GM12872 (cell line): ENCODE data around the gene KCNH6.

Experiments
- CTCF ChIP-seq: IDR thresholded peaks from 3 replicates; pipeline ENCODE4 v1.5.1; 2011; ENCODE audit warnings: low read depth, mild to moderate bottlenecking, low read length, moderate library complexity; ENCODE audit not compliant: insufficient read depth

KCNH6 gene

GRCh38 chr17:63523253-63523855, at the start of gene KCNH6:
KCNH6 (plus strand) TSS chr17:63523358; CDS start chr17:63523414, 56 bp downstream.
- TF ChIP-seq CTCF = no peak

- no peak for TF ChIP-seq CTCF
Observed at GRCh38 chr17:63474174-63474573, 49.0 kb upstream of the KCNH6 start.

GRCh38 chr17:63474586-63475460, 48.3 kb upstream of the KCNH6 start:
- no peak for TF ChIP-seq CTCF

- no peak for TF ChIP-seq CTCF
Observed at GRCh38 chr17:63475491-63476412, 47.4 kb upstream of the KCNH6 start.

GRCh38 chr17:63476459-63476853, 46.7 kb upstream of the KCNH6 start:
- no peak for TF ChIP-seq CTCF

GRCh38 chr17:63476854-63477479, 46.2 kb upstream of the KCNH6 start, which contains the start of gene ACE:
ACE (plus strand) TSS chr17:63477061; CDS start chr17:63477095, 34 bp downstream.
- TF ChIP-seq CTCF = no peak
